ENCODE data around the gene CCDC121.

Gene CCDC121

GRCh38 chr2:27583390-27583915 is 45.4 kb downstream of the CCDC121 start:
- DNase-seq (ENCODE audit: low read depth, low spot score): no peak
- no CpG with 5 or more reads among the region's 12 CpGs for WGBS (ENCODE audit: insufficient coverage, insufficient read length)
- Histone ChIP-seq H3K27ac (ENCODE audit: low read length) (no peak overlapping the region), H3K4me1 (ENCODE audit: control insufficient read depth, insufficient read depth, low read length) (no peaks in the 10 kb centered on the region), H3K9me3 (ENCODE audit: control insufficient read depth, insufficient read depth, low read length) (no peaks in the 10 kb centered on the region), H3K4me3 (ENCODE audit: low read length) (peak overlapping the region; percentile 91; the same call in 1 of the 2 replicates), H3K36me3 (ENCODE audit: control insufficient read depth, insufficient read depth, low read length) (no peaks in the 10 kb centered on the region), H3K27me3 (ENCODE audit: control insufficient read depth, insufficient read depth, low read length) (no peaks in the 10 kb centered on the region)

GRCh38 chr2:27582695-27583389 is 46.0 kb downstream of the CCDC121 start, which contains the start of gene ZNF512:
TSS of gene ZNF512 (plus strand) at chr2:27583042. CDS start at chr2:27583113, 71 bp downstream.
- Histone ChIP-seq H3K27me3 (ENCODE audit: control insufficient read depth, insufficient read depth, low read length) (no peaks in the 10 kb centered on the region), H3K9me3 (ENCODE audit: control insufficient read depth, insufficient read depth, low read length) (no peaks in the 10 kb centered on the region), H3K4me3 (ENCODE audit: low read length) (peak within 1 kb of the TSS; percentile 91), H3K27ac (ENCODE audit: low read length) (no peak within 1 kb of the TSS), H3K36me3 (ENCODE audit: control insufficient read depth, insufficient read depth, low read length) (no peaks in the 10 kb centered on the region), H3K4me1 (ENCODE audit: control insufficient read depth, insufficient read depth, low read length) (no peaks in the 10 kb centered on the region)
- WGBS (ENCODE audit: insufficient coverage, insufficient read length): no CpG with 5 or more reads among the region's 38 CpGs
- DNase-seq (ENCODE audit: low read depth, low spot score): peak; percentile 89

GRCh38 chr2:27582129-27582694 is 46.6 kb downstream of the CCDC121 start:
- Histone ChIP-seq H3K27ac (ENCODE audit: low read length) (no peak overlapping the region), H3K4me3 (ENCODE audit: low read length) (no peak overlapping the region; the same call in 1 of the 2 replicates), H3K9me3 (ENCODE audit: control insufficient read depth, insufficient read depth, low read length) (no peaks in the 10 kb centered on the region), H3K27me3 (ENCODE audit: control insufficient read depth, insufficient read depth, low read length) (no peaks in the 10 kb centered on the region), H3K36me3 (ENCODE audit: control insufficient read depth, insufficient read depth, low read length) (no peaks in the 10 kb centered on the region), H3K4me1 (ENCODE audit: control insufficient read depth, insufficient read depth, low read length) (no peaks in the 10 kb centered on the region)
- DNase-seq (ENCODE audit: low read depth, low spot score): no peak
- WGBS (ENCODE audit: insufficient coverage, insufficient read length): no CpG with 5 or more reads among the region's 16 CpGs

- no peak for DNase-seq (ENCODE audit: low read depth, low spot score)
- Histone ChIP-seq H3K9me3 (ENCODE audit: control insufficient read depth, insufficient read depth, low read length) (no peaks in the 10 kb centered on the region), H3K4me1 (ENCODE audit: control insufficient read depth, insufficient read depth, low read length) (no peaks in the 10 kb centered on the region), H3K27me3 (ENCODE audit: control insufficient read depth, insufficient read depth, low read length) (no peaks in the 10 kb centered on the region), H3K36me3 (ENCODE audit: control insufficient read depth, insufficient read depth, low read length) (no peaks in the 10 kb centered on the region), H3K27ac (ENCODE audit: low read length) (no peak overlapping the region), H3K4me3 (ENCODE audit: low read length) (no peak overlapping the region)
- no CpG with 5 or more reads among the region's 19 CpGs for WGBS (ENCODE audit: insufficient coverage, insufficient read length)
These were observed 47.2 kb downstream of the CCDC121 start for GRCh38 chr2:27581417-27582128.
